Right forelimb (tissue), 1 donor: ENCODE measurements around the gene SUN3.

Source experiments
- DNase-seq: peaks from one replicate; pipeline ENCODE4 v3.0.0-alpha.2; 2018

The SUN3 gene

DNA sequence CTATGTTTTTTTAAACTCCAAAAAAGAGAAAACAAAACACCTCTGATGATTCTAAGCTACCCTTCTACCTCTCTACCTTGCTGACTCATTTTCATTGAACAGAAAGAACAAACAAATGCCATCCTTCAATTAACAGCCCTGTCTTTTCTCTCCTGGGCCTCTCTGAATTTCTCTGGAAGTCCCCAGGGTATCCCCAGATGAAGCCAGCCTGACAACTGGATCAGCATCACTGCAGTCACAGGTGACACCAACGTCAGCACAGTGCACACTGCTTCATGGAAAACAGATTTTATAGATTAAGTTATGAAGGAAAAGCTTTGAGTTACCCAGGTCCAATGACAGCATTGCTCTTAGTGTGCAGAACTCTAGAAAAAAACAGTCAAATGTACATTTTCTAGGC is 55.2 kb downstream of the SUN3 start:
- no peak for DNase-seq

DNA sequence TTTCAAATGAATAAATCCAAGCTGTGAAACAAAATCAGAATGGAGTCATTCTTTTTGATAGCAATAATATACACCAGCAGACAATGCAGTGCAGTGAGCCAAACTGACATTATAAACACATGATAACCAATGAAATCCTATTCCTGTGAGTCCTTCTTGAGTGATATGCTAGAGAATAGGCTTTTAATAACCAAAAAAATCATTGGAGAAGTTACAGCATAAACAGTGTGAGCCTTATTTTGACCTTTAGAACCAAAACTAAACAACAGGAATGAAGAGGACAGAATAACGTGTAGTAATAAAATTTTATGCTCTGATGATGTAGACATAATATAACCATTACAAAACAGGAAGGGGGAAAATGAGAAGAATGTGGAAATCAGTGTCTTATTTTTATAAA is 58.1 kb downstream of the SUN3 start:
- no peak for DNase-seq

DNA sequence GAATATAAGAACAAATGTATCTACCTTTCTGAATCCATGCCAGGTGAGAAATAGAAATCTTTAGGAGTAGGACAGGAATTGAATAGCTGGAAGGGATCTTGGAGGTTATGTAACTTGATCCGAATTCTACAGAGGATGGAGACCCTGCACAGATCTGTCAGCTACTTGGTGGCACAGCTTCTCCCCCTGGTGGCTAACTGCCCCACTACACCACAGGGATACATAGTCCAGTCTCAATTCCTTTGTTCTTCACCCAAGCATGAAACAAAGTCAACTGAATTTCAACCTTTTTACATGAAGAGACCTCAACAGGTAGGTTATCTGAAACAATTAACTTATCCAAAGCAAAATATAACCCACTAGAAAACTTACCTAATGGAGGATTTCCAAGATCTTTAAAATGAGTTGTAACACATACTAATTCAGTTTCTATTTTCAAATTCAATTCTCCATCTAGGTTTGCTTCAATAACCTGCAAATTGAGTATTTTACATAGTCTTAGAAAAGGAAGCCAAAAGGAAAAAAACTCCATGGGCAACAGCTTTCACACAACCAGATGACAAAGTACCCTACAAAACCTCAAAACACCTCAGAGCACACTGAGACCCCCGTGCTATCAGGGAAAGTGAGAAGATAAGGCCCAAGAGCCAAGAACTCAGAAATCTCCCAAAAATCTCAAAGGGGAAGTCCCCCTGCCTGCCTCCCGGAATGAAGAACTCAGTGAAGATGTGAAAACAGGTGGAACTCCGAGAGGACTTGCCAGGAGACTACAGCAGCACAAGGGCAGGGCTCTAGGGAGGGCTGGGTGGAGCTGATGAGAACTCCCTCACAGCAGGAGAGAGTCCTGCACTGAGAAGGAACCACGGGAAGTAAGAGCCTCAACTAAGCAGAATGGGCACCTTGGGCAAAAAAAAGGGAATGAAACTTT is 59.8 kb downstream of the SUN3 start:
- peak; percentile 68 for DNase-seq

DNA sequence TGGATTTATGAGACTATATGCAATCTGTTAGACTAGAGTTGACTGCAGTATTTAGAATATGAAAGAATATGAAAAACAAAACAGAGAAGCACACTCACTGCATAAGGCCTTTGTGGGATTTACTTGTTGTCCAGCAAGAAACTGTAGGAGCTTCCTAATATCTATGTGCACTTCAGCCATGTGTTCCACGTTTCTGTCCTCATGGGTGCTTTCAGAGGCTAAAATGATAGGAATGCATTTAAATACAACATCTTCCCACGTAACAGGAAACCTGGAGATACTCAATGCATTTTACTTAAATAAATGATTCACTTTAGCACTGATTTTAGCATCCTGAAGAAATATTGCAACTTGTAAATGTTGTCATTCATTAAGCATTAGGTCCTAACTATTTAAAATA is 61.2 kb downstream of the SUN3 start:
- DNase-seq, result no peak

DNA sequence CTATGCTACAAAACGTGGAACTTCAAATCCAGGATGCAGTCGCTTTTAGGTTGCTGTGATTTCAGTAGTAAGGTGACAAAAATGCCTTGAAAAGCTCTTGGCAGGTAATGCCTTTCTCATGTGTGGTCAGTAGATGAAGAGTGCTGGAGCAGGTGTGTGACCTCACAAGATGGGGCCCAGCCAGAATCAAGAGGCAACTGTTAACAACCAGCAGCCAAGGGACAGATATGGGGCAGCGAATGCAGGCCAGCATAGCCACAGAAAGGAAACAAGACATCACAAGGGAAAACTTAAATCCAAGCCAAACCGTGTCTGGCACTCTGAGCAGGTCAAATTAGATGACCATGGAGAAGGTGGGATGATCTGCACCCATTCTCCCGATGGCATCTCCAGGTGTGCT is 61.8 kb downstream of the SUN3 start:
- no peak for DNase-seq

DNA sequence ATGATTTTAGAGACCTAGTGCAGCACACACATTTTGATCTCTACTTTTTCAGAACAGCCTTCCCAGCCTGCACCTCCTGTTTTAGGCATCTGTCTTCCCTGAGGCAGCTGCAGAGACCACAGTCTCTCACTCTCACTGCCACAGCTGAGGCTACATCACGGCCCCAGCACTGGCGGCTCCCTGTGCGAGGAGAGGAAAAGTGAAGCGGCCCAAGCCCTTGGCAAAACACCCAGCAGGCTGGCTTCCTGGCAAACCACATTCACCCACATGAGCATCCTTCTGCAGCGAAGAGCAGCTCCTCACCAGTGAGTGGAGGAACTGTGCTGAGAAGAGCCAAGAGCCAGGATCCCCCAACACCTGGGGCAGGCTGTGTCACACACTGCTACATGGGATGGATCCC is 63.5 kb downstream of the SUN3 start:
- no peak for DNase-seq

DNA sequence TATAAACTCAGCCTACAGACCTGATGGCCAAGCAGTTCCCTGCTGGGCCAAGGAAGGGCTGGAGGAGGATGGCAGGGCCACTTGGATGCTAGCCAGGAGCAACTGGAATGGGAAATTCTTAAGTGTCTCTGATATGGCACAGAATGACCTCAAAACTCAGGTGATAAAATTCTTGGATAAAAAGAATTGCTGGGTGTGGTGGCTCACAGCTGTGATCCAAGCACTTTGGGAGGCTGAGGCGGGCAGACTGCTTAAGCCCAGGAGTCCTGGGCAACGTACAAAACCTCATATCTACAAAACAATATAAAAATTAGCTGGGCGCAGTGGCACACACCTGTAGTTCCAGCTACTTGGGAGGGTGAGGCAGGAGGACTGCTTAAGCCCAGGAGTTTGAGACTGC is 66.6 kb downstream of the SUN3 start:
- DNase-seq, result no peak

DNA sequence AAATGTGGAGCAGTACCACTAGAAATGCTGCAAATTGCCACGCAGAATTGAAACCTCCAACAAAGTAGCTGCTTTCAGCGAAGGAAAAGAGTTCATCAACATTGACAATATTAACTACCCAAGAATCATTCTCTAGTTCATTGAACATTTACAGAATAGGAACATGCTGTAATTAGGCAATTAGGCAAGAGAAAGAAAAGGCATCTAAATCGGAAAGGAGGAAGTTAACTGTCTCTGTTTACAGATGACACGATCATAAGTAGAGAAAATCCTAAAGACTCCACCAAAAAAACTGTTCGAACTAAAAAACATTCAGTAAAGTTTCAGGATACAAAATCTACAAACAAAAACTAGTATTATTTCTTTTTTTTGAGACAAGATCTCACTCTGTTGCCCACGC is 71.8 kb downstream of the SUN3 start:
- no peak for DNase-seq

DNA sequence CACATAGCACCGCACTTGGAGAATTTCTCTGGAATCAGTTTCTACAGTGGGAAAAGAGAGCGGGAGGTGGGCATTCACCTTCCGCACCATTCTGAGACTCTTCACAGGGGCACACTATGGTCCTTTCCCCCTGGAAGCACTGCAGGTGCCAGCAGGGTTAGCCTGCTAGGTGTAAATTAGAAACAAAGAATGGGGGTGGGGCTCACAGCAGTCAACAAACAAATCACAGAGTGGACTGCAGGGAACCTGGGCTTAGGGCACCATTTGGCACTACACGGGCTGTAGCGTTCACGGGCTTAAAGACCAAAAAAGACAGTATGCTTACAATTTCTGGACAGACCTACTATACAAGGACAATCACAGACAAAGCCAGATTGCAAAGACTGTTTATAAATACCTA is 72.7 kb downstream of the SUN3 start:
- DNase-seq, result no peak

DNA sequence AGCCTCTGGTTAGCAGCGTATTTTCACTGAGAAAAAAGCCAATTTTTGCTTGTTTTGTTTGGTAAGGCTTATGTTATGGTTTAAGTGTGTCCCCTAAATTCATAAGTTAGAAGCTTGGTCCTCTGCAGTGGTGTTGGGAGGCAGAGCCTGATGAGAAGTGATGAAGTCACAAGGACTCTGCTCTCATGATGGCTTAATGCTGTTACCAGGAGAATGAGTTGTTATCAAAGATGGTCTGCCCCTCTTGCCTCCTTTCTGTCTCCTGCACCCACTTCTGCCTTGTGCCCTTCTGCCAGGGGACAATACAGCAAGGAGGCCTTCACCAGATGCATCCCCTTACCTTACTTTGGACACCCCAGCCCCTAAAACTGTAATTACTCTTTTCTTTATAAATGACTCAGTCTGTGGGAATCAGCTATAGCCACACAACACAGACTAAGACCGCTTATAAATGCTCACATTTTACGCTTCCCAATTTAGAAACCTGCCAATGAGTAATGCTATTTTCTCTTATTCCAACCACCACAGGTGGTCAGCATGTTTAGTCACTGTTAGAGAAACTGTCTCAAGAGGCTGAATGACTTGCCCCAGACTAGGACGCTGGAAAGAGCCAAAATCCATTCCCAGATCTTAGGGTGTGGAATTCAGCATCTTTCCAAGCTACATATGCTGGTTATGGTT is 74.5 kb downstream of the SUN3 start:
- DNase-seq, result no peak

DNA sequence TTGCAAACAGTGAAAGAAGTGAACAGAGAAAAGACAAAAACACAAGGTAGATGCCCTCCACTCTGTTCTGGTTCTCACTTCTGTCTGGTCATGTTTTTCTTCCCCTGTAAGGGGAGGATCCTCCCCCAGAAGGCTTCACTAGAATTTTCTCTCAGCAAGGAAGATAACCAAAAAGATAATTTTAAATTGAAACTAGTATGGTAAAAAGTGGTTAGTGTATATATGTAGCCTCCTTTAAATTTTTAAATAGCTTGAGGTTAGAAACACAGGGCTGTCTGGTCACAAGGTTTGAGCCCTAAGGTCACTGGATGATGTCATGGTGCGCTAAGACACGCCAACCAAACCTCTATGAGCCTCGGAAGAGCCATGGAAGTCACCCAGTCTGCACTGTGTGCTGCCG is 75.1 kb downstream of the SUN3 start:
- DNase-seq, result no peak

DNA sequence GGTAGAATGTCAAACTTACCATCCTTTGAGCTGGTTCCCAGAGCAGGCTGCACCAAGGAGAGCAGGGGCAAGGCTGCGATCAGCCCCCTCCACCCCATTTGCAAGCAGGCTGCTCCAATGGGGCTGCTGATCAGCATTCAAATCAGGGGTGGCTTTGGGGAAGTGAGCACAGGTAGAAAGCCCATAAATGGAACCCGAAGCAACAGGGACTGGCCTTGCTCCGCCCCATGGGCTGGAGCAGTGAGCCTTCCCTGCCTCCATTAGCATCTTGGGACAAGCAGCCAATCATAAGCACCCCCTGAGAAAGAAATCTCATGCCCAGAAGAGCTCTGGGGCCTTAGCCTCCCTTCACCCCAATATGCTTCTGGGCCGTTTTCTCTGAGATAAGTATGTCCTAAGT is 76.7 kb downstream of the SUN3 start:
- no peak for DNase-seq

DNA sequence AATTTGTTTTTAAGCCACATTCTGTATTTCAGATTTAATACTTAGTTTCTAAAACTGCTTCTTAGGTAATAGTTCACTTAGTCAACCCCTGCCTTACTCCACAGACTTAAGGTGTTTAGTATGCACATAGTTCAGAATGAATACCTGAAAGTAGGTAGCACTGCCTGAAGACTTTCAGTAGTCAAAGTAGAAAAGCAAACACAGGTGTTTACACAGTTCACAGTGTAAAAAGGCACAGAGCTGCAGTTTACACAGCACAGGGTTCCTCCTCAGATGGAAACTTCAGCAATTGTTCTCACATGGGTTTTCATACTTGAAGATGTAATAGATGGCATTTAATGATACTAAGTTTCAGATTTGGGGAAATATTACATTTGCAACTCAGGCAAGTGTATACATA is 77.5 kb downstream of the SUN3 start:
- no peak for DNase-seq

DNA sequence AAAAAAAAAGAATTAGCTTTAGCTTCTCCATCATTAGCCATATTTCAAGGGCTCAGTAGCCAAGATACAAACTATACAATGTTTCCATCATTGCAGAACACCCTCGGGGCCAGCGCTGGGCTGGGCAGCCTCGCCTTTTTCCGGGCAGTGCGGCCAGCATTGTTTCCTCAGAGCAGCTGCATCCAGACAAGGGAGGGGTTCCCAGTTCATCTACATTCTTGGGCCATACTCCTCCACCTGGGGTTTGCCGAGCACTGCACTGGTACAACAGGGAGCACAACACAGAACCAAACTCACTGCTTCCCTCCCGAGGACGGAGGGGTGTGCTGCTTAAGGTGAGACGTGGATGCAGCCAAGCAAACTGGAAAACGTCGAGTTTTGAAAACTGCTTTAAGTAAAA is 78.2 kb downstream of the SUN3 start:
- DNase-seq, result no peak

DNA sequence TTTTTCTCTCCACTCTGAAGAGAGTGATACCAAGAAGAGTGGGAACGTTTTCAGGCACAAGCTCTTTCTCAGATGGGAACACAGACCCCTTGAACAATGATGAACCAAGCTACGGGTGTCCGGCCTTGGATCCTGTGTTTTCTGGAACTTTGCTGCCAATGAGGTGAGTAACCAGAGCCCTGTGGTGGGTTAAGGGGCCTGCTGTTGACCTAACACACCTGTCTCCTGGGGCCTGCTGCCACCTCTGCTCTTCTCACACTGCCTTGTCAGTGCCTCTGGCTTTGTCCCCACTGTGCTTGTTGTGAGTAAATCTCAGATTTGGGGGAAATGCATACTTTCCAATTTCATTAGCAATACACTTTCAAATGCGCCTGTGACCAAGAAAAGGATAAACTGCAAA is 79.2 kb downstream of the SUN3 start:
- no peak for DNase-seq

DNA sequence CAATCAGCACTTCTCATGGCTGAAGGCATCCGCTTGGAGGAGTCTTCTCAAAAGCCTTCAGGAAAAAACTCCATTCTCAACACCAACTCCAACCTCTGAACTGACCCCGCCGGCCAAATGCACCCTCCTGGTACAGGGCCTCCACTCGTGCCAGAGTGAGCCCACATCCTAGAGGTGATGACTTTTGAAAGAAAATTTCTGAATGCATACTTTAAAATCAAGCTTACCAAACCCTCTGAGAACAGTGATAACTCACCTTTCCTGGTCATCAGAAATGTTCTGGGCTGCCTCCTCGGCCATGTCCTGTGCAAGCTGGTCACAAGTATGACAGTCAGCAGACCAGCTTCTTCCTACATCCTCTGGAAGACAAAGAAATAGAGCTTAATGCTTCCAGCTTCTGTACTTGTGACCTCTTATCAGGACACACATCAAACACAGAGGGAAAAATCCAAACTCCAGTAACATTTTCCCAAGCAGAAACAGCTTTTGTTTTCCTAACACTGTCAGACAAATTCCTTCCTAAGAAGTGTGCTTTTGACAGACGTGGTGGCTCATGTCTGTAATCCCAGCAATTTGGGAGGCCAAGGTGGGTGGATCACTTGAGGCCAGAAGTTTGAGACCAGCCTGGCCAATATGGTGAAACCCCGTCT is 80.6 kb downstream of the SUN3 start, which contains the start of gene PKD1L1:
TSS of gene PKD1L1 (minus strand) at position 326 of the 650 bp plus-strand sequence. CDS start at position 300, 26 bp downstream.
- DNase-seq, result no peak

DNA sequence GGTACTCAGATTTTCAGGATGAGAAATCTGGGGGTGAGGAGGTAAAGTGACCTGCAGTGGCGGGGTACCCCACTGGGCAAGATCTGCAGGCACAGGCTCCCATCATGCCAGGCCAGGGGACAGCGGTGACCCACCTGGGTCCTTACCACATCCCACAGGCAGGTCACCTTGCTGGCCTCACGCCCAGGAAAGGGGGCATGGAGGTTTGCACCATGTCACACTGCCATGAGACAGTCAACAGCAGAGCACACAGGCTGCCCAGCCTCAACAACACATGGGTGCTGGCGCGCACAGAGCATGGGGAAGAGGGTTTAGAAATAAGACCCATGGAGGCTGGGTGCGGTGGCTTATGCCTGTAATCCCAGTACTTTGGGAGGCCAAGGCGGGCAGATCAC is 81.6 kb downstream of the SUN3 start:
- DNase-seq, result no peak

DNA sequence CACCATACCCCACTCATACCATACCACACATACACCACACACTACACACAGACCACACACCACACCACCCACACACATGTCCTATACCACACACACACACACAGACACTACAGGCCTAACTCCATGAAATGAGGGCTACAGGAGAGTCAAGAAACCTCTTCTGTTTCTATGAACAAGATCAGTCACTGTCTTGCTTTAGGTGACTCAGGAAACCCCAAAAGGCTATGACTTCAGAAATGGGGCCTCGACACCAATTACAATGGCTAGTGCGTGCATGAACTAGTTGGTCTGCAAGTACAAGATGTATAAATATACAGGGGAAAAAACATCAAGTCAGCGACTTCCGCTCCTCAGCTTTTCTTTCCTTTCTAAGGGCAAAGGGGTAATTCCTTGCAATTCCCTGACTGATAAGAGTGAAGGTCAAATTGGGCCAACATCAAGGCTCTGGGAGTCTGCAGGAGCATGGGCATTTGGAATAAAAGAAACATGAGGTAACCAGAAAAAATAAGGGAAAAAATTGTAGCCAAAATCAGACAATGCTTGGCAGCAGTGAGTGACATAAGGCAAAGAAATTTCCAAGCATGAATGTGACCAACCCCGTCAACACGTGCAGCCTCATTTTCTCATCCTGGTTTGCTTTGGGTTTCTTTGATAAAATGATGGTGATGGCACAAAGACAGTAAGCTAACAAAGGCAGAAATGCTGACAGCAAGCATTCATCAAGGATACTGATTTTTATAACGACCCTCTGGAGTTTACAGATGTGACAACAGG is 82.1 kb downstream of the SUN3 start:
- no peak for DNase-seq

DNA sequence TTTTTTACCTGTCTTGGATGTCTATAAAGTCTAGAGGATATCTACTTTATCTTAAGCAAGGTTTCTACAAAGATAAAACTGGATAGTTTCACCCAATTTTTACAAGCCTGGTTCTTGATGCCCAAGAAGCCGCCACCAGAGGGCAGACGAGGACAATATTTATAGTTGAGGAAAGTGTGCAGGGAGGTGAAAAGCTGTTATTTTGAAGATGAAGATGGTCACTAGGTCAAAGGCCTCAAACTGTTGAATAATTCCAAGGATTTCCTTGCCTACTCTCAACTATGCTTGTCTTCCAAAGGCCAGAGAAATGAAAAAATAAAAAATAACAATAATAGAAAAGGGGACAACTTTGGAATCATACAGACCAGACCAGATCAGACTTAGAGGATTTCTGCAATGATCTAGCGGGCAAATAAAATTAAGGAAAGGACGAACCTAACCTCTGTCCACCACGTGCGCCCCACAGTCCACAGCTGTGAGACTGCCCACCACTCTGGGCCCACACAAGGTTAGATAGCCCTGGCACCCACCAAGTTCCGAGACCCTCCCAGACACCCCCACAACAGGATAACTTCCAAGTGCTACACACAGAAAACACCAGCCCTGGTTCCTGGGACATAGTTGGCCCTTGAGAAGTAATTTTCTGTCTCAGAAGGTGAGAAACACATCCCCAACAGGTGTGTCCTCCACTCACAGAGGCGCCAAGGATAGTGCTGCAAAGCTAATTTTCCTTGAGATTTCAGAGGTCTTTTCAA is 83.5 kb downstream of the SUN3 start:
- DNase-seq, result peak; percentile 79

DNA sequence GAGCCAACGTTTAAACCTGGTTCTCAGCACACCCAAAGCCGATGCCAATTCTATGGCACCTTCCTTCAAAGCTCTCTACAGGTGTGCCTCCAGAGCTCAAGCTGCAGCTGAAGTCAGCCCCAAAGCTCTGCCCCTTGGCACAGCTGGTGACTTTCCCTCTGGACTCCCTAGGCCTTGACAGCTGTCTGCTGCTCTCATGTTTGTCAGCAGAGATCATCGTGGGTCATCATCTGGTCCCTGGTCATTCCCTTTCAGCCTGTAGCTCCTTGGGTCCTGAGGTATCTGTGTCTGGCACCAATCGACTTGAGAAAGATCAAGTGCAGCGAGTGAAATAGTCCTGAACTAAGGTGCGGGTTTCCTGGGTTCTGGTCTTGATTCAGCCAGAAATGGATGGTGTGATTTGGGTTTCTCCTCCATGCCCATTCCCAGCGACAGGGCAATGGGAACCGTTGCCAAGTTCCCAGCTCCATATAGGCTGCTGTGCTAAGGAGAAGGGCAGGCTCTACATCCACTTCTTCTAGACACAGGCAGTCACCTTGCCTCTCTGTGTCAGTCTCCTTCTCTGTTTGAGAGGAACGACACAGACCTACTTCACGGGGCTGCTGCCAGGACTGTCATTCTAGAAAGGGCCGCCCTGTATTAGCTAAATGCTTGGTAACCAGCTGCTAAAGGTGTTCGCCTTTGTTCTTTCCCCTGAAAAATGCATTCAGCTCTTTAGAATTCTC is 84.2 kb downstream of the SUN3 start:
- no peak for DNase-seq

DNA sequence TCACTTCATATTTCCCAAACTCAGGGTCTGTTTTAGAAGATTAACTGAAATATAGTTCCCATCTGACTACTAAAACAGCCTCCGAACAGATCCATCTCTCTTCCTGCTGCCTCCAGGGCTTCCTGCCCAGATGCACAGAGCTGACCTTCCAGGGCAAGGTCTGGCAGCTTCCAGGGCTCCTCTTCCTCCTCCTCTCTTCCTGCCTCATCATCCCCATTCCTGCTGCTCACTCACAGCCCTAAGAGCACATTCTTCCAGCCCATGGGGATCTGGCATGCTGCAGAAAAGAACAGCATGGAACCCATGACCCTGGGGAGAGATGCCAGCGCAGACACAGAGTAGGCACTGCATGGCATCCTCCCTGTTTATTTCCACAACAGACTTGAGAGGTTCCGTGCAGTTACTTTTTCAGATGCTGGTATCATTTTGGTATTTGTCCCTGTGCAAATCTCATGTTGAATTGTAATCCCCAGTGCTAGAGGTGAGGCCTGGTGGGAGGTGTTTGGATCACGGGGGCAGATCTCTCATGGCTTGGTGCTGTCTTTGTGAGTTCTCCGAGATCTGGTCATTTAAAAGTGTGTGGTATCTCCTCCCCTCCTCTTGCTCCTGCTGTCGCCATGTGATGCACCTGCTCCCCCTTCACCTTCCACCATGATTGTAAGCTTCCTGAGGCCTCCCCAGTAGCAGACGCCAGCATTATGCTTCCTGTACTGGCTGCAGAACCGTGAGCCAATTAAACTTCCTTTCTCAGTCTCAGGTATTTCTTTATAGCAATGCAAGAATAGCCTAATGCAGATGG is 85.0 kb downstream of the SUN3 start:
- no peak for DNase-seq
